Kidney (tissue), 14 donors: ENCODE data around the gene PCNX3. TPM values are rescaled to one million over a fixed set of nuclear protein-coding genes. Genes with fewer than 3 reads are reported as not detected.
A peak's percentile ranks its signal among the peaks of the same experiment; 100 is the strongest.

Experiments
- DNase-seq, 5 donors: peaks; one replicate each; pipeline ENCODE4 v3.0.0-alpha.2; 2013 to 2020
- FAIRE-seq: peaks from 2 replicates; lab custom pipeline; 2012; peaks lifted over from hg19 to GRCh38; lab: Jason Lieb, UNC
- H3K27ac ChIP-seq, 2 donors: one replicate each; pipeline ENCODE4 v1.7.0; 2013; ENCODE audit warnings: low read depth in 2 of 2, low read length in 2 of 2, inconsistent platforms in 1 of 2
- H3K27me3 ChIP-seq: one replicate; pipeline ENCODE4 v1.7.1; 2013; ENCODE audit warnings: low read length, inconsistent platforms; ENCODE audit not compliant: control insufficient read depth, insufficient read depth
- H3K36me3 ChIP-seq, 3 donors: one replicate each; pipeline versions ENCODE4 v1.7.0 to v1.7.1; 2013; ENCODE audit warnings: low read length in 3 of 3, control low read depth in 1 of 3, inconsistent platforms in 1 of 3; ENCODE audit not compliant: insufficient read depth in 3 of 3, control insufficient read depth in 2 of 3
- H3K4me1 ChIP-seq, 3 donors: one replicate each; pipeline versions ENCODE4 v1.7.0 to v1.7.1; 2013; ENCODE audit warnings: low read length in 3 of 3, inconsistent platforms in 1 of 3, low read depth in 1 of 3; ENCODE audit not compliant: control insufficient read depth in 2 of 3, insufficient read depth in 2 of 3
- H3K4me3 ChIP-seq, 3 donors: one replicate each; pipeline versions ENCODE4 v1.7.0 to v1.8.1; 2013; ENCODE audit warnings: low read length in 3 of 3, control low read depth in 1 of 3, inconsistent platforms in 1 of 3
- H3K9ac ChIP-seq, 3 donors: one replicate each; pipeline versions ENCODE4 v1.7.0 to v1.7.1; 2013; ENCODE audit warnings: low read length in 3 of 3, control low read depth in 1 of 3, inconsistent platforms in 1 of 3
- H3K9me3 ChIP-seq, 3 donors: one replicate each; pipeline versions ENCODE4 v1.7.0 to v1.7.1; 2013; ENCODE audit warnings: low read length in 3 of 3, control low read depth in 1 of 3, inconsistent platforms in 1 of 3; ENCODE audit not compliant: control insufficient read depth in 2 of 3, insufficient read depth in 1 of 3
- intact Hi-C: fragments of 100-400 bp; cut with DNase I; formaldehyde crosslinking; loops from one replicate; pipeline ENCODE4 v1.11.1; 2022
- polyA plus RNA-seq: library from polyadenylated mRNA; stranded (reverse); fragments of 350-450 nt; fragmentation: Illumina TruSeq; extraction: RNeasy Lipid Tissue Mini Kit (QIAGEN cat#74804); gene quantifications from one replicate; pipeline ENCODE4 v1.2.3, GENCODE V29; 2014; ENCODE audit warnings: low read depth, low replicate concordance; ENCODE audit not compliant: insufficient read depth
- total RNA-seq: library from RNA; stranded (reverse); fragmentation: NEBNext Ultra II Directional; extraction: Animal tissue kit (Norgen Biotek cat#: 25700); gene quantifications from one replicate; pipeline ENCODE4 v1.2.1, GENCODE V29; 2021
- TF ChIP-seq, protein P1 (sequence below): IDR thresholded peaks from 3 replicates; pipeline ENCODE4 v1.5.1; 2012; ENCODE audit warnings: mild to moderate bottlenecking, moderate library complexity, borderline replicate concordance; ENCODE audit not compliant: insufficient read depth; ENCODE audit errors: extremely low read depth
- donor health status: control.
- donor health status: control.
- donor health status: control.
- donor health status: control.
- donor health status: control.
- donor health status: DM: yes; HTN: yes; CAD: no.
- donor health status: Normal renal cell carcinoma (clear cell type).

The PCNX3 gene
- total and polyA plus RNA-seq, 2 donors from 2014 or later, result 13.6 to 44.4 TPM

DNA sequence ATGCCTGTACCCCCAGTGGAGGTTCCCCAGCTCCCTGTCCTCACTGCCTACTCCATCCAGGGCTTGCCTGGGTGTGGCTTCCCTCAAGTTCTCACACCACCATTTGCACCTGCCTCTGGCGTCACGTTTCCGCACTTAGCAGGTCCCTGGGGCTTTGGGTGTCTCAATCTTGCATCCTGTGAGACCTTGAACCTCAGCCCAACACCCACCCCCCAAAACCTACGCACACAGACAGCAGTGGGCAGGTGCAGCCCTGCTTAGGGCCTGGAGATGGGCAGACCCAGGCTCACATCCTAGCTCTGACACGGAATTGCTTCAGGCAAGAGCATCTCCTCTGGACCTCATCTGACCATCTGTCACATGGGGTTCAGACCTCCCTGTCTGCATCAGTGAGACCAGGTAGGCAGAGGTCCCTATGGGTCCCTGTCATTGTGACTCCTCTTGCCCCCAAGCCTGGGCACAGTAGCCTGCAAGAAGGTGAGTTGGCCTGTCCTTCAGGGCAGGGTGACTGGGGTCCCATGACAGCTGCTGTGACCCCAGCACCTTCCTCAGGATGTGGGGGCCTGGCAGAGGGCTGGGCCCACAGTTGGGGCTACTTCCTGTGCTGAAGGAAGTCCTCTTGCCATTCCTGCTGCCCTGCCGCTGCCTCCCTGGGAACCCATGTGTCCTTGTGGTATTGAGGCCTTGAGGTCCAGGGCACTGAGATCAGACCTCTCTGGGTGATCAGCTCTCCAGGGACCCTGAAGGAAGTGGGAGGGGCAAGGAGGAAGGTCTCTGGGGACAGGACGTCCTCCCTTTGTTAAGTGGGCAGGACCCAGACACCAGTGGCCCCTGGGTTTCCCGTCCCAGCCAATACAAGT lies 24.3 kb downstream of the PCNX3 start:
- intact Hi-C loops, result no loop called here
- DNase-seq (peak in 1 of 5 donors; percentile 86), FAIRE-seq (no peak)
- peaks cover 0 to 29% (median 0%) of the 10 kb centered on the region in 3 donors for H3K4me1 ChIP-seq
- no peaks in the 10 kb centered on the region for H3K9me3 ChIP-seq
- TF ChIP-seq, protein P1, sequence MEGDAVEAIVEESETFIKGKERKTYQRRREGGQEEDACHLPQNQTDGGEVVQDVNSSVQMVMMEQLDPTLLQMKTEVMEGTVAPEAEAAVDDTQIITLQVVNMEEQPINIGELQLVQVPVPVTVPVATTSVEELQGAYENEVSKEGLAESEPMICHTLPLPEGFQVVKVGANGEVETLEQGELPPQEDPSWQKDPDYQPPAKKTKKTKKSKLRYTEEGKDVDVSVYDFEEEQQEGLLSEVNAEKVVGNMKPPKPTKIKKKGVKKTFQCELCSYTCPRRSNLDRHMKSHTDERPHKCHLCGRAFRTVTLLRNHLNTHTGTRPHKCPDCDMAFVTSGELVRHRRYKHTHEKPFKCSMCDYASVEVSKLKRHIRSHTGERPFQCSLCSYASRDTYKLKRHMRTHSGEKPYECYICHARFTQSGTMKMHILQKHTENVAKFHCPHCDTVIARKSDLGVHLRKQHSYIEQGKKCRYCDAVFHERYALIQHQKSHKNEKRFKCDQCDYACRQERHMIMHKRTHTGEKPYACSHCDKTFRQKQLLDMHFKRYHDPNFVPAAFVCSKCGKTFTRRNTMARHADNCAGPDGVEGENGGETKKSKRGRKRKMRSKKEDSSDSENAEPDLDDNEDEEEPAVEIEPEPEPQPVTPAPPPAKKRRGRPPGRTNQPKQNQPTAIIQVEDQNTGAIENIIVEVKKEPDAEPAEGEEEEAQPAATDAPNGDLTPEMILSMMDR, result no peak
- peaks cover 2 to 11% (median 9%) of the 10 kb centered on the region in 3 donors for H3K36me3 ChIP-seq
- H3K4me3 ChIP-seq, result no peak overlapping the region
- no peak overlapping the region for H3K9ac ChIP-seq
- H3K27ac ChIP-seq, result peak overlapping the region; percentile 43 to 78
- H3K27me3 ChIP-seq, result no peaks in the 10 kb centered on the region

DNA sequence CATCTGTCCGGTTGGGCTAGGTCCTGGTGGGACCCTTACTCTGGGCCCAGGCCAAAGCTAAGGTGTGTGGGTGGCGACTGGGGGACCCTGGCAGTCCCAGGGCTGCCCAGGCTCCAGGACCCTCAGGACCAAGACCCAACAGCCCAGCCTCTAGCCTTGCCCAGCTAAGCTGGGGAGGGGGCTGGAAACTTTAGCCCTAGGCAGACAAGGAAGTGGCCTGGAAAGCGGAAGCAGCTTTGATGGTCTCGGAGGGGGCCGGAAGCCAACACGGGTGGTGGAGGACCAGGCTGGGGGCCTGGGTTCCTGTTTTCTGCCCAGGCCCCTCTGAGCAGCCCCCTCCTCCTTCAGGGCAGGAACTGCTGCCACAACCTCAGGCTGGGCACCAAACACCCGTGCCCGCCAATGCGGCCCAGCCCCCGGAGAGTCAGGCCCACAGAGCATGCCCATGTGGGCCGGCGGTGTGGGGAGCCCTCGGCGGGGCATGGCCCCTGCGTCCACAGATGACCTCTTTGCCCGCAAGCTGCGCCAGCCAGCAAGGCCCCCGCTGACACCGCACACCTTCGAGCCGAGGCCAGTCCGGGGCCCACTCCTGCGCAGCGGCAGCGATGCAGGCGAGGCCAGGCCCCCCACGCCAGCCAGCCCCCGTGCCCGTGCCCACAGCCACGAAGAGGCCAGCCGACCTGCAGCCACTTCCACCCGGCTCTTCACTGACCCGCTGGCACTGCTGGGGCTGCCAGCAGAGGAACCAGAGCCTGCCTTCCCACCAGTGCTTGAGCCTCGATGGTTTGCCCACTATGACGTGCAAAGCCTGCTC lies 25.1 kb downstream of the PCNX3 start:
- Histone ChIP-seq H3K9ac (no peak overlapping the region), H3K9me3 (no peaks in the 10 kb centered on the region), H3K4me1 (peaks cover 0 to 29% (median 0%) of the 10 kb centered on the region in 3 donors), H3K4me3 (no peak overlapping the region), H3K27ac (peak overlapping the region; percentile 43 to 78), H3K27me3 (no peaks in the 10 kb centered on the region), H3K36me3 (peaks cover 2 to 3% (median 2%) of the 10 kb centered on the region in 3 donors)
- TF ChIP-seq, protein P1, result no peak
- FAIRE-seq, result no peak
- intact Hi-C loops, result no loop called here
- DNase-seq, result peak in 1 of 5 donors; percentile 85

DNA sequence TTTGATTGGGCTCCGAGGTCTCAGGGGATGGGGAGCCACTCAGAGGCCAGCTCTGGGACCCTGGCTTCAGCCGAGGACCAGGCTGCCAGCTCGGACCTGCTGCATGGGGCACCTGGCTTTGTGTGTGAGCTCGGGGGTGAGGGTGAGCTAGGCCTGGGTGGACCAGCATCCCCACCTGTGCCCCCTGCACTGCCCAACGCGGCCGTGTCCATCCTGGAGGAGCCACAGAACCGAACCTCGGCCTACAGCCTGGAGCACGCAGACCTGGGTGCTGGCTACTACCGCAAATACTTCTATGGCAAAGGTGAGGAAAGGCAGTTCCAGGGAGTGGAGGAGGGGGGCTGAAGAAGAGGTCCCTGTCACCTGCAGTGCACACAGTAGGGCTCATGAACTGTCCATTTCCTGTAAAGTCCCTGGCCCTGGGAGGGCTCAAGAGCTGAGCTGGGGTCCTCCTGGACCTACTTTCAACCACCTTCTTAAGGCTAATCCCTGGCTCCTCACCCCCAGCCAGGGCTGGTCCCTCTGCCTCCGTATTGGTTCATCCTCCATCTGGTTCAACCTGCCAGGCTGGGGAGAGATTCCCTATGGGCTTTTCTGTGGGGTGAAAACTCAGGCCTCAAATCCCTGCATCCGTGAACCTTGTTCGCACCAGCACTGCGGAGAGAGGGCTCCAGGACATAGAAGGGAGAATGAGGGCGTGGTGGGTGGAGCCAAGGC lies 25.9 kb downstream of the PCNX3 start:
- no peaks in the 10 kb centered on the region for H3K27me3 ChIP-seq
- TF ChIP-seq, protein P1, result no peak
- no peak overlapping the region for H3K4me3 ChIP-seq
- FAIRE-seq (no peak), DNase-seq (peak in 1 of 5 donors; percentile 77)
- intact Hi-C loops, result no loop called here
- peaks cover 0 to 2% (median 2%) of the 10 kb centered on the region in 3 donors for H3K36me3 ChIP-seq
- no peak overlapping the region for H3K9ac ChIP-seq
- no peak overlapping the region for H3K27ac ChIP-seq
- H3K9me3 ChIP-seq, result no peaks in the 10 kb centered on the region
- H3K4me1 ChIP-seq, result peaks cover 0 to 29% (median 0%) of the 10 kb centered on the region in 3 donors
